ENCODE measurements around the gene NCCRP1.

- TF ChIP-seq, protein P1, sequence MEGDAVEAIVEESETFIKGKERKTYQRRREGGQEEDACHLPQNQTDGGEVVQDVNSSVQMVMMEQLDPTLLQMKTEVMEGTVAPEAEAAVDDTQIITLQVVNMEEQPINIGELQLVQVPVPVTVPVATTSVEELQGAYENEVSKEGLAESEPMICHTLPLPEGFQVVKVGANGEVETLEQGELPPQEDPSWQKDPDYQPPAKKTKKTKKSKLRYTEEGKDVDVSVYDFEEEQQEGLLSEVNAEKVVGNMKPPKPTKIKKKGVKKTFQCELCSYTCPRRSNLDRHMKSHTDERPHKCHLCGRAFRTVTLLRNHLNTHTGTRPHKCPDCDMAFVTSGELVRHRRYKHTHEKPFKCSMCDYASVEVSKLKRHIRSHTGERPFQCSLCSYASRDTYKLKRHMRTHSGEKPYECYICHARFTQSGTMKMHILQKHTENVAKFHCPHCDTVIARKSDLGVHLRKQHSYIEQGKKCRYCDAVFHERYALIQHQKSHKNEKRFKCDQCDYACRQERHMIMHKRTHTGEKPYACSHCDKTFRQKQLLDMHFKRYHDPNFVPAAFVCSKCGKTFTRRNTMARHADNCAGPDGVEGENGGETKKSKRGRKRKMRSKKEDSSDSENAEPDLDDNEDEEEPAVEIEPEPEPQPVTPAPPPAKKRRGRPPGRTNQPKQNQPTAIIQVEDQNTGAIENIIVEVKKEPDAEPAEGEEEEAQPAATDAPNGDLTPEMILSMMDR (IDR thresholded peaks at IDR 0.05): no peak
- TF ChIP-seq POLR2A (IDR thresholded peaks at IDR 0.05): no peak
Measured at GRCh38 chr19:39247701-39248664, 51.2 kb downstream of the NCCRP1 start.
